H9 (cell line): ENCODE data around the gene C16orf89. TPM values are rescaled to one million over a fixed set of nuclear protein-coding genes. Genes with fewer than 3 reads are reported as not detected.
"Not testable (repeated sequence)": the region's sequence is repeated elsewhere in the genome, so short reads cannot be mapped to it uniquely, and the experiment has no call there.

Experiments used
- DNase-seq: peaks from one replicate; pipeline ENCODE4 v3.0.0-alpha.2; 2017
- H2AFZ ChIP-seq: one replicate; pipeline ENCODE4 v1.6.1; 2013; ENCODE audit warnings: mild to moderate bottlenecking, low read length, control low read depth, moderate library complexity
- H2AK5ac ChIP-seq: 2 replicates; pipeline ENCODE4 v1.6.1; 2013; ENCODE audit warnings: low read length, control low read depth, mixed read lengths; ENCODE audit not compliant: insufficient read length
- H2BK120ac ChIP-seq: one replicate; pipeline ENCODE4 v1.6.1; 2013; ENCODE audit warnings: low read depth, mild to moderate bottlenecking, low read length, control low read depth, inconsistent platforms; ENCODE audit not compliant: poor library complexity, severe bottlenecking
- H2BK12ac ChIP-seq: 2 replicates; pipeline ENCODE4 v1.6.1; 2013; ENCODE audit warnings: low read length, control low read depth, mixed read lengths, low read depth; ENCODE audit not compliant: insufficient read length
- H2BK15ac ChIP-seq: 2 replicates; pipeline ENCODE4 v1.6.1; 2013; ENCODE audit warnings: low read depth, low read length, control low read depth
- H2BK20ac ChIP-seq: one replicate; pipeline ENCODE4 v1.6.1; 2013; ENCODE audit warnings: low read depth, mild to moderate bottlenecking, low read length, control low read depth, inconsistent platforms; ENCODE audit not compliant: poor library complexity, severe bottlenecking
- H2BK5ac ChIP-seq: 2 replicates; pipeline ENCODE4 v1.6.1; 2013; ENCODE audit warnings: low read length, control low read depth, mixed read lengths; ENCODE audit not compliant: insufficient read length
- H3K14ac ChIP-seq: 2 replicates; pipeline ENCODE4 v1.6.1; 2013; ENCODE audit warnings: low read length, control low read depth; ENCODE audit not compliant: insufficient read depth
- H3K18ac ChIP-seq: 2 replicates; pipeline ENCODE4 v1.6.1; 2013; ENCODE audit warnings: low read depth, mild to moderate bottlenecking, mixed read lengths, low read length, control low read depth; ENCODE audit not compliant: insufficient read length
- H3K23ac ChIP-seq: 2 replicates; pipeline ENCODE4 v1.6.1; 2013; ENCODE audit warnings: low read length, control low read depth, mixed read lengths, low read depth; ENCODE audit not compliant: insufficient read length
- H3K23me2 ChIP-seq: 2 replicates; pipeline ENCODE4 v1.6.1; 2013; ENCODE audit warnings: low read depth, mild to moderate bottlenecking, mixed read lengths, low read length, control low read depth; ENCODE audit not compliant: insufficient read length, poor library complexity, severe bottlenecking
- H3K27ac ChIP-seq: 2 replicates; pipeline ENCODE4 v1.5.1; 2013; ENCODE audit warnings: low read length, control low read depth, mixed read lengths, low read depth; ENCODE audit not compliant: insufficient read length
- H3K27me3 ChIP-seq: 2 replicates; pipeline ENCODE4 v1.6.1; 2013; ENCODE audit warnings: low read length, control low read depth, inconsistent platforms; ENCODE audit not compliant: insufficient read depth
- H3K4ac ChIP-seq: 2 replicates; pipeline ENCODE4 v1.6.1; 2013; ENCODE audit warnings: low read depth, mild to moderate bottlenecking, control low read depth, inconsistent platforms, low read length, moderate library complexity
- H3K4me1 ChIP-seq: 2 replicates; pipeline ENCODE4 v1.6.1; 2013; ENCODE audit warnings: low read length, control low read depth, inconsistent platforms; ENCODE audit not compliant: insufficient read depth
- H3K4me2 ChIP-seq: 2 replicates; pipeline ENCODE4 v1.6.1; 2013; ENCODE audit warnings: low read length, control low read depth, mixed read lengths; ENCODE audit not compliant: insufficient read length, insufficient read depth
- H3K56ac ChIP-seq: 2 replicates; pipeline ENCODE4 v1.6.1; 2013; ENCODE audit warnings: low read depth, mild to moderate bottlenecking, mixed read lengths, low read length, control low read depth; ENCODE audit not compliant: insufficient read length
- H3K79me1 ChIP-seq: 2 replicates; pipeline ENCODE4 v1.6.1; 2013; ENCODE audit warnings: low read depth, mild to moderate bottlenecking, moderate library complexity, low read length, control low read depth, inconsistent platforms; ENCODE audit not compliant: insufficient read depth, poor library complexity, severe bottlenecking
- H3K79me2 ChIP-seq: 2 replicates; pipeline ENCODE4 v1.6.1; 2013; ENCODE audit warnings: low read length, control low read depth, inconsistent platforms; ENCODE audit not compliant: insufficient read depth
- H3K9ac ChIP-seq: 2 replicates; pipeline ENCODE4 v1.6.1; 2013; ENCODE audit warnings: low read length, control low read depth, mixed read lengths; ENCODE audit not compliant: insufficient read length; ENCODE audit errors: extremely low read depth
- H3K9me3 ChIP-seq: one replicate; pipeline ENCODE4 v1.6.1; 2013; ENCODE audit warnings: low read depth, low read length, inconsistent platforms; ENCODE audit not compliant: control insufficient read depth
- H3T11ph ChIP-seq: one replicate; pipeline ENCODE4 v1.6.1; 2013; ENCODE audit warnings: mild to moderate bottlenecking, low read length, control low read depth, inconsistent platforms
- H4K20me1 ChIP-seq: one replicate; pipeline ENCODE4 v1.6.1; 2013; ENCODE audit not compliant: control insufficient read depth, insufficient read length, insufficient read depth
- H4K5ac ChIP-seq: 2 replicates; pipeline ENCODE4 v1.6.1; 2013; ENCODE audit warnings: low read depth, mild to moderate bottlenecking, mixed read lengths, low read length, control low read depth; ENCODE audit not compliant: insufficient read length
- H4K8ac ChIP-seq: replicated peaks from 2 replicates; pipeline ENCODE4 v1.6.1; 2013; ENCODE audit warnings: low read length, control low read depth, mixed read lengths, low read depth; ENCODE audit not compliant: insufficient read length
- H4K91ac ChIP-seq: 2 replicates; pipeline ENCODE4 v1.6.1; 2013; ENCODE audit warnings: low read depth, mild to moderate bottlenecking, moderate library complexity, mixed read lengths, low read length, control low read depth; ENCODE audit not compliant: insufficient read length
- H3K27ac Mint-ChIP-seq, 3 experiments: 2 replicates in 2 of 3; 3 replicates in 1 of 3; pipeline ENCODE4 v1.8.0; 2020 to 2021; ENCODE audit warnings: mixed read lengths in 3 of 3, mild to moderate bottlenecking in 1 of 3, moderate library complexity in 1 of 3
- H3K27me3 Mint-ChIP-seq: 2 replicates; pipeline ENCODE4 v1.8.0; 2021; ENCODE audit warnings: low read depth, mild to moderate bottlenecking, moderate library complexity, mixed read lengths
- H3K36me3 Mint-ChIP-seq, 3 experiments: 2 replicates in 2 of 3; 3 replicates in 1 of 3; pipeline ENCODE4 v1.8.0; 2020 to 2021; ENCODE audit warnings: low read depth in 3 of 3, mixed read lengths in 3 of 3; ENCODE audit not compliant: insufficient read depth in 1 of 3
- H3K4me1 Mint-ChIP-seq, 2 experiments: 2 replicates each; pipeline ENCODE4 v1.8.0; 2020; ENCODE audit warnings: mixed read lengths in 2 of 2
- H3K4me3 Mint-ChIP-seq, 2 experiments: 2 replicates in 1 of 2; 3 replicates in 1 of 2; pipeline ENCODE4 v1.8.0; 2020 to 2021; ENCODE audit warnings: mild to moderate bottlenecking in 2 of 2, mixed read lengths in 2 of 2, moderate library complexity in 1 of 2
- H3K9me3 Mint-ChIP-seq, 2 experiments: 2 replicates in 1 of 2; 3 replicates in 1 of 2; pipeline ENCODE4 v1.8.0; 2020; ENCODE audit warnings: mild to moderate bottlenecking in 2 of 2, mixed read lengths in 2 of 2, moderate library complexity in 1 of 2
- WGBS: extraction: QIAGEN DNeasy Blood & Tissue Kit; methylation state at CpG from one replicate; pipeline ENCODE4 v1.1.7; 2013; ENCODE audit warnings: missing lambda C conversion rate, low lambda C conversion rate, mixed read lengths; ENCODE audit not compliant: insufficient read length; ENCODE audit errors: extremely low coverage; 5-methylcytosine and 5-hydroxymethylcytosine counted together
- total RNA-seq: library from RNA; stranded (reverse); gene quantifications from 2 replicates; pipeline ENCODE4 v1.2.1, GENCODE V29; 2021

C16orf89 gene
- total RNA-seq, 1 experiment from 2014 or later, result 2.5 TPM

DNA sequence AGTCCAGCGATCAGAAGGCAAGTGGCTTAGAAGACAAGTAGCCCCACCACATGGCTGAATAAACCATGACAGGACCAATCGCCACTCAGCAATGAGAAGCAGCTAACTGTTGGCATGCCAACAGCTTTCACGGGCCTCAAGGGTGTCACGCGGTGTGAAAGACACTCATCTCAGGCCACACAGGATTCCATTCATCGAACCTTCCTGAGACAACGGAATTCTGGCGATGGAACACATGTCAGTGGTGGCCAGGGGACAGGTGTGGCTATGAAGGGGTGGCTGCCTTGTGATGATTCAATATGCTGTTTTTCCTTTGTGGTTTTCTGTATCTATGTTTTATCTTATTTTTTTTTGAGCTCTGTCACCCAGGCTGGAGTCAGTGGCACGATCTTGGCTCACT, 24.8 kb upstream of the C16orf89 start:
- not testable (repeated sequence) for H3K9ac ChIP-seq, H4K20me1 ChIP-seq, H3K14ac ChIP-seq, H3K4ac ChIP-seq, H3K27me3 ChIP-seq, H3K27ac Mint-ChIP-seq, H2BK5ac ChIP-seq, H2AK5ac ChIP-seq, H2BK15ac ChIP-seq, H3K79me2 ChIP-seq, H4K5ac ChIP-seq, DNase-seq, H4K8ac ChIP-seq, H3K56ac ChIP-seq, H3K9me3 Mint-ChIP-seq, H3K18ac ChIP-seq, H2BK12ac ChIP-seq, H4K91ac ChIP-seq, H3K79me1 ChIP-seq, H2BK120ac ChIP-seq, H3K9me3 ChIP-seq, H3K23me2 ChIP-seq, H3K4me2 ChIP-seq, H3K4me3 Mint-ChIP-seq, H3K27me3 Mint-ChIP-seq, H3T11ph ChIP-seq, H3K27ac ChIP-seq, H2AFZ ChIP-seq, H2BK20ac ChIP-seq, H3K4me1 ChIP-seq, H3K23ac ChIP-seq
- Mint-ChIP-seq H3K36me3 (peaks cover 23 to 55% (median 51%) of the 10 kb centered on the region in 3 experiments; a peak in 6 of 7 replicates), H3K4me1 (peaks cover 9 to 10% of the 10 kb centered on the region in 2 experiments)
- WGBS, result no CpG with 5 or more reads among the region's 9 CpGs

GRCh38 chr16:5089911-5090555, 24.3 kb upstream of the C16orf89 start:
- H3K9me3 Mint-ChIP-seq, H3K56ac ChIP-seq, H3K27ac ChIP-seq, H3K27me3 ChIP-seq, H3K27me3 Mint-ChIP-seq, H3K79me1 ChIP-seq, H3K4me1 Mint-ChIP-seq, H3K23me2 ChIP-seq, H2BK15ac ChIP-seq, H3K27ac Mint-ChIP-seq, H3K23ac ChIP-seq, H3K18ac ChIP-seq, H3K79me2 ChIP-seq, H4K91ac ChIP-seq, H3K9ac ChIP-seq, DNase-seq, H4K20me1 ChIP-seq, H3K4ac ChIP-seq, H3K4me2 ChIP-seq, H2AK5ac ChIP-seq, H3T11ph ChIP-seq, H4K8ac ChIP-seq, H3K4me3 Mint-ChIP-seq, H3K9me3 ChIP-seq, H2BK120ac ChIP-seq, H2BK5ac ChIP-seq, H2AFZ ChIP-seq, H3K14ac ChIP-seq, H4K5ac ChIP-seq, H2BK20ac ChIP-seq, H2BK12ac ChIP-seq, H3K4me1 ChIP-seq: not testable (repeated sequence)
- H3K36me3 Mint-ChIP-seq, result peaks cover 24 to 57% (median 56%) of the 10 kb centered on the region in 3 experiments; a peak in 6 of 7 replicates
- WGBS, result no CpG with 5 or more reads among the region's 26 CpGs
